ENCODE measurements around the gene MAP1S.

Gene MAP1S

GRCh38 chr19:17743874-17744580 lies 24.7 kb downstream of the MAP1S start:
- H3K4me3 ChIP-seq (ENCODE audit: low read depth, low read length), result no peak overlapping the region
- no peak for DNase-seq (ENCODE audit: low read depth)
- TF ChIP-seq, protein P1, sequence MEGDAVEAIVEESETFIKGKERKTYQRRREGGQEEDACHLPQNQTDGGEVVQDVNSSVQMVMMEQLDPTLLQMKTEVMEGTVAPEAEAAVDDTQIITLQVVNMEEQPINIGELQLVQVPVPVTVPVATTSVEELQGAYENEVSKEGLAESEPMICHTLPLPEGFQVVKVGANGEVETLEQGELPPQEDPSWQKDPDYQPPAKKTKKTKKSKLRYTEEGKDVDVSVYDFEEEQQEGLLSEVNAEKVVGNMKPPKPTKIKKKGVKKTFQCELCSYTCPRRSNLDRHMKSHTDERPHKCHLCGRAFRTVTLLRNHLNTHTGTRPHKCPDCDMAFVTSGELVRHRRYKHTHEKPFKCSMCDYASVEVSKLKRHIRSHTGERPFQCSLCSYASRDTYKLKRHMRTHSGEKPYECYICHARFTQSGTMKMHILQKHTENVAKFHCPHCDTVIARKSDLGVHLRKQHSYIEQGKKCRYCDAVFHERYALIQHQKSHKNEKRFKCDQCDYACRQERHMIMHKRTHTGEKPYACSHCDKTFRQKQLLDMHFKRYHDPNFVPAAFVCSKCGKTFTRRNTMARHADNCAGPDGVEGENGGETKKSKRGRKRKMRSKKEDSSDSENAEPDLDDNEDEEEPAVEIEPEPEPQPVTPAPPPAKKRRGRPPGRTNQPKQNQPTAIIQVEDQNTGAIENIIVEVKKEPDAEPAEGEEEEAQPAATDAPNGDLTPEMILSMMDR (IDR thresholded peaks at IDR 0.05; ENCODE audit: insufficient read depth, low read depth, low read length, missing control alignments), result no peak

GRCh38 chr19:17747205-17748098 lies 28.2 kb downstream of the MAP1S start:
- peak overlapping the region; percentile 62 for H3K4me3 ChIP-seq (ENCODE audit: low read depth, low read length)
- TF ChIP-seq, protein P1 (IDR thresholded peaks at IDR 0.05; ENCODE audit: insufficient read depth, low read depth, low read length, missing control alignments), result no peak
- peak; percentile 98 for DNase-seq (ENCODE audit: low read depth)

- H3K4me3 ChIP-seq (ENCODE audit: low read depth, low read length), result no peak overlapping the region
- no peak for DNase-seq (ENCODE audit: low read depth)
- TF ChIP-seq, protein P1 (IDR thresholded peaks at IDR 0.05; ENCODE audit: insufficient read depth, low read depth, low read length, missing control alignments), result no peak
Measured at GRCh38 chr19:17748884-17749638, 29.8 kb downstream of the MAP1S start.

DNA sequence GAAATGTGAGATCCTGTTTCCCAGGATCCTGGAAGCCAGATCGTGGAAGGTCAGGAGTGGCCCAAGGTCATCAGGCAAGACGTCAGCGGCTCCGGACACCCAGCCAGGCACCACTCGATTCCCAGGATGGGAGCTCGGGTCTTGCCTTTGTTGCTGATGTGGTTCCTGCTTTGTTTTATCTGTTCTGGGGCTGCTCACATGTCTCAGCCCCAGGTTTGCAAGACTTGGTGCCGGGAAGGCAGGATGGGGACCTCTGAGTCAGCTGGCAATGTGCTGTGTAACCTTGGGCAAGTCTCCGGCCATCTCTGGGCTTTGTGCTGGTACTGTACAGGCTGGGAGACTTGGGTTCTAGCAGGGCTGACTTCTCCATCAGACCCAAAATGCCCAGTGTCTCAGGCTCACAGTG lies 30.6 kb downstream of the MAP1S start:
- H3K4me3 ChIP-seq (ENCODE audit: low read depth, low read length), result peak overlapping the region; percentile 86
- TF ChIP-seq, protein P1 (IDR thresholded peaks at IDR 0.05; ENCODE audit: insufficient read depth, low read depth, low read length, missing control alignments), result no peak
- DNase-seq (ENCODE audit: low read depth), result no peak

DNA sequence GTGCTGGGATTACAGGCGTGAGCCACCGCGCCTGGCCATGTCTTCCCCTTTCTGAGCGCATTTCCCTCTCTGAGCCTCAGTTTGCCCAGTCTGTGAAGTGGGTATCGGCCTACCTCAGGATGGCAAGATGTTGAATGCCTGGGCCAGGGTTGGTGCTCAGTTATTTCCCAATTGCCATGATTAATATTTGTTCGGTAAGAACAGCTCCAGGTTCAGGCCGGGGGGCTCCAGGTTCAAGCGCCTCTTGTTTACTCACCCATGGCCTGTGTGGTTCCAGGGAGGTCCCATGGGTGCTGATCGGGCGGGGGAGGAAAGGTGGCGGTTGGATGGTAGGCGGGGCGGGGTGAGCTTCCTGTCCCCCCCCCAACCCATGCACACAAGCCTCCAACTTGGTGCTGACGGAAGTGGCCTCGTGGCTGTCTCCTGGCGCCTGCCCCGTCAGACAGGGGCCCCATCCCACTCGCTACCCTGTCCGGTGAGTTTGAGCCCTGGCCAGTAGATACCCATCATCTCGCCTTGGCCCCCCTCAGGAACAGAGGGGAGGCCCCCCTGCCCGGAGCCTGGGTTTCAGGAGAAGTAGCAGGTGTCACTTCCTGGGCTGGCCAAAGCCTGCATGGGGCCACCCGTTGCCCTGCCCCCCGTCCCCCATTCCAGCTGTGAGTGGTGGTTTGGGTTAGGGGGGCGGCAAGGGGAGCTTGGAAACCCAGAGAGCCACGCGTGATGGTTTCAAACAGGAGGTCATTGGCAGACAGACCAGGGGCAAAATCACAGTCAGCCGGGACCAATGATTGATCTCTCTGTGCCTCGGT lies 32.0 kb downstream of the MAP1S start, which contains the start of gene FCHO1:
Gene FCHO1 (plus strand): TSS at position 375 of the 809 bp plus-strand sequence. CDS start 3,688 bp downstream, outside the sequence.
- H3K4me3 ChIP-seq (ENCODE audit: low read depth, low read length), result peak within 1 kb of the TSS; percentile 86
- peak; percentile 96 for DNase-seq (ENCODE audit: low read depth)
- TF ChIP-seq, protein P1 (IDR thresholded peaks at IDR 0.05; ENCODE audit: insufficient read depth, low read depth, low read length, missing control alignments), result no peak

DNA sequence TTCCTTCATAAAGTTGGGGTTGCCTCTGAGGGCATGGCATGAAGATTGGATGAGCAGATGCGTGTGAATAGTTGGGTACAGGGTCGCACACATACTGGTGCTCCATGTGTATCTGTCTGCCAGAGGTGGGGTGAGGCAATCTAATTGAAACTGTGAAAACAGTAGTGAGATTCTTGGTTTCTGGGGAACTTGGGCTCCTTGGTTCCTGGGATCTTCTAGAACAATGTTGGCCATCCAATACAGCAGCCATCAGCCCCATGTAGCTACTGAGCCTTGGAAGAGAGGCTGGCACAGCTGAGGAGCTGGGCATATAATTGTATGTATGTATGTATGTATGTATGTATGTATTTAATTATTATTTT lies 32.6 kb downstream of the MAP1S start:
- H3K4me3 ChIP-seq (ENCODE audit: low read depth, low read length), result peak overlapping the region; percentile 86
- peak; percentile 64 for DNase-seq (ENCODE audit: low read depth)
- TF ChIP-seq, protein P1 (IDR thresholded peaks at IDR 0.05; ENCODE audit: insufficient read depth, low read depth, low read length, missing control alignments), result no peak
